Gastrocnemius medialis (tissue), 4 donors: ENCODE data around the gene VSTM2L. TPM values are rescaled to one million over a fixed set of nuclear protein-coding genes. Genes with fewer than 3 reads are reported as not detected.

Source experiments
- ATAC-seq, 2 donors: fragments of 150-250 bp; one replicate each; pipeline ENCODE4 v1.9.1; 2016
- DNase-seq, 2 donors: peaks; one replicate each; pipeline ENCODE4 v3.0.0-alpha.2; 2019
- H3K27ac ChIP-seq, 4 donors: fragments of 200-600 bp; sonication (generic); 1 replicate in 1 of 4; 2 replicates in 3 of 4; pipeline ENCODE4 v1.5.1; 2016 to 2018; ENCODE audit warnings: mild to moderate bottlenecking in 2 of 4, moderate library complexity in 1 of 4
- H3K27me3 ChIP-seq, 3 donors: fragments of 200-600 bp; sonication (generic) in 2 of 3; 1 replicate in 1 of 3; 2 replicates in 2 of 3; pipeline versions ENCODE4 v1.5.1 to v1.6.0; 2016 to 2019; ENCODE audit warnings: mild to moderate bottlenecking in 1 of 3, moderate library complexity in 1 of 3
- H3K36me3 ChIP-seq, 2 donors: fragments of 200-600 bp; sonication (generic) in 1 of 2; one replicate each; pipeline ENCODE4 v1.5.1; 2017 to 2018
- H3K4me1 ChIP-seq, 2 donors: fragments of 200-600 bp; sonication (generic) in 1 of 2; one replicate each; pipeline ENCODE4 v1.5.1; 2016 to 2017; ENCODE audit warnings: mild to moderate bottlenecking in 2 of 2
- H3K4me3 ChIP-seq, 4 donors: fragments of 200-600 bp; sonication (generic) in 3 of 4; 1 replicate in 1 of 4; 2 replicates in 3 of 4; pipeline ENCODE4 v1.5.1; 2016 to 2019; ENCODE audit warnings: mild to moderate bottlenecking in 2 of 4
- H3K9me3 ChIP-seq, 3 donors: fragments of 200-600 bp; sonication (generic) in 2 of 3; 1 replicate in 1 of 3; 2 replicates in 2 of 3; pipeline ENCODE4 v1.5.1; 2016 to 2019
- CTCF ChIP-seq, 5 experiments: fragments of 450-650 bp in 3 of 5; fragments of 200-600 bp in 2 of 5; sonication (generic) in 2 of 5; IDR thresholded peaks in 4 of 5; conservative IDR thresholded peaks in 1 of 5; 1 replicate in 4 of 5; 2 replicates in 1 of 5; pipeline ENCODE4 v1.5.1; 2016 to 2019; ENCODE audit warnings: antibody characterized with exemption in 5 of 5, mild to moderate bottlenecking in 3 of 5, moderate library complexity in 3 of 5
- POLR2A ChIP-seq, 2 donors: fragments of 450-650 bp; IDR thresholded peaks; one replicate each; pipeline ENCODE4 v1.6.1; 2017; ENCODE audit warnings: antibody characterized with exemption in 2 of 2, mild to moderate bottlenecking in 2 of 2, moderate library complexity in 2 of 2
- in situ Hi-C, 4 donors: fragments of 200-750 bp; cut with MboI; loops; one replicate each; pipeline versions ENCODE4 v1.15.0 to v1.8.0; 2017; ENCODE audit warnings: low sequenced_read_pairs in 4 of 4
- intact Hi-C: fragments of 100-400 bp; cut with DNase I; formaldehyde crosslinking; loops from one replicate; pipeline ENCODE4 v1.15.1; 2023; ENCODE audit warnings: low total_unique reads
- total RNA-seq, 4 donors: library from RNA; depleted of rRNA; stranded (reverse); fragments of >200 nt; gene quantifications; one replicate each; pipeline versions ENCODE4 v1.1.0 to v1.2.3, GENCODE V29; 2016

Gene VSTM2L
- total RNA-seq, 4 donors from 2014 or later: 1.6 to 2.6 (median 2.4) TPM; not detected in 1

GRCh38 chr20:37994512-37994911 is 91.6 kb downstream of the VSTM2L start:
- intact Hi-C loops (loop anchor here (5.0 kb wide), 2 partner anchors 118 to 432 kb away; no protein-coding TSS in a partner anchor), in situ Hi-C loops (loop anchor here in 3 of 4 donors (5.0 to 25.0 kb wide), 5 partner anchors 207 to 807 kb away; partner anchors contain the start of genes MROH8 (in 1 of the 3) and RPN2 (in 1 of the 3))
- H3K27ac ChIP-seq: peak overlapping the region; percentile 84 to 93 (median 90)
- TF ChIP-seq CTCF (IDR thresholded peaks at IDR 0.05 in 4 of 5, conservative IDR thresholded peaks at IDR 0.05 in 1 of 5) (no peak), POLR2A (IDR thresholded peaks at IDR 0.05) (peak in 1 of 2 donors; percentile 25)
- DNase-seq (peak; percentile 84 to 85), ATAC-seq (peak; percentile 67 to 72)
- no peak overlapping the region for H3K4me3 ChIP-seq
- no peaks in the 10 kb centered on the region for H3K9me3 ChIP-seq
- H3K27me3 ChIP-seq: no peaks in the 10 kb centered on the region
- H3K4me1 ChIP-seq: peaks cover 70 to 71% of the 10 kb centered on the region in 2 donors
- peaks cover 0 to 38% of the 10 kb centered on the region in 2 donors for H3K36me3 ChIP-seq

Other genes with a start within 250 kb of the VSTM2L start
- gene CTNNBL1, start 209.1 kb upstream of the VSTM2L start, total RNA-seq: 10 to 100 TPM; 23.1 to 35.4 (median 30.3) TPM
- gene TTI1, start 130.3 kb downstream of the VSTM2L start, total RNA-seq: 10 to 100 TPM; 14.8 to 25.4 (median 20.3) TPM
- 10 to 100 TPM; 25.2 to 61.0 (median 40.6) TPM for gene RPRD1B, start 130.6 kb downstream of the VSTM2L start, total RNA-seq